ENCODE data around the gene MYRIP. TPM values are rescaled to one million over a fixed set of nuclear protein-coding genes. Genes with fewer than 3 reads are reported as not detected.
"Not testable (repeated sequence)": the region's sequence is repeated elsewhere in the genome, so short reads cannot be mapped to it uniquely, and the experiment has no call there.

The MYRIP gene
- polyA plus RNA-seq, 12 donors = 0.64 to 3.5 (median 0.93) TPM; not detected in 1

- no peak for DNase-seq
Observed at GRCh38 chr3:39970982-39971381, 161.6 kb downstream of the MYRIP start.

GRCh38 chr3:39971559-39972031, 162.2 kb downstream of the MYRIP start:
- DNase-seq = no peak

GRCh38 chr3:39972508-39972907, 163.1 kb downstream of the MYRIP start:
- DNase-seq = no peak

- DNase-seq = no peak
Observed at GRCh38 chr3:39977058-39977794, 167.8 kb downstream of the MYRIP start.

- no peak for DNase-seq
Observed at GRCh38 chr3:39978308-39978707, 168.9 kb downstream of the MYRIP start.

GRCh38 chr3:39980058-39980457, 170.6 kb downstream of the MYRIP start:
- no peak for DNase-seq

GRCh38 chr3:39980781-39981180, 171.4 kb downstream of the MYRIP start:
- no peak for DNase-seq

- DNase-seq = no peak
Observed at GRCh38 chr3:39981547-39982184, 172.3 kb downstream of the MYRIP start.

GRCh38 chr3:39982665-39983357, 173.4 kb downstream of the MYRIP start:
- no peak for DNase-seq

GRCh38 chr3:39989746-39990145, 180.3 kb downstream of the MYRIP start:
- no peak for DNase-seq

- no peak for DNase-seq
Observed at GRCh38 chr3:39990532-39990931, 181.1 kb downstream of the MYRIP start.

- DNase-seq = no peak
Observed at GRCh38 chr3:40008796-40009195, 199.4 kb downstream of the MYRIP start.

- peak; percentile 41 for DNase-seq
Observed at GRCh38 chr3:40009991-40010390, 200.6 kb downstream of the MYRIP start.

- no peak for DNase-seq
Observed at GRCh38 chr3:40012381-40012780, 203.0 kb downstream of the MYRIP start.

- no peak for DNase-seq
Observed at GRCh38 chr3:40016391-40016790, 207.0 kb downstream of the MYRIP start.

GRCh38 chr3:40018369-40018768, 209.0 kb downstream of the MYRIP start:
- no peak for DNase-seq

GRCh38 chr3:40019376-40019775, 210.0 kb downstream of the MYRIP start:
- no peak for DNase-seq

GRCh38 chr3:40020689-40021088, 211.3 kb downstream of the MYRIP start:
- no peak for DNase-seq

GRCh38 chr3:40021338-40021737, 211.9 kb downstream of the MYRIP start:
- DNase-seq = no peak

- no peak for DNase-seq
Observed at GRCh38 chr3:40022297-40022827, 213.0 kb downstream of the MYRIP start.

- no peak for DNase-seq
Observed at GRCh38 chr3:40024526-40024925, 215.1 kb downstream of the MYRIP start.

- DNase-seq = not testable (repeated sequence)
Observed at GRCh38 chr3:40025892-40026291, 216.5 kb downstream of the MYRIP start.

- DNase-seq = no peak
Observed at GRCh38 chr3:40035177-40035576, 225.8 kb downstream of the MYRIP start.

Measured in muscle of arm (tissue), 12 donors.